HL-60 (cell line): ENCODE results near the gene ACRBP.
A peak's percentile ranks its signal among the peaks of the same experiment; 100 is the strongest.

Experiments used
- DNase-seq, 2 experiments: peaks; one replicate each; pipeline ENCODE4 v3.0.0-alpha.2; 2010 to 2020; ENCODE audit warnings: low read depth in 1 of 2, low spot score in 1 of 2
- H3K27ac ChIP-seq: fragments of 250-450 bp; sonication (Bioruptor Pico); replicated peaks from 2 replicates; pipeline ENCODE4 v1.5.1; 2020; ENCODE audit warnings: mild to moderate bottlenecking, moderate library complexity
- H3K27me3 ChIP-seq: fragments of 250-450 bp; sonication (Bioruptor Pico); 2 replicates; pipeline ENCODE4 v1.5.1; 2021; ENCODE audit warnings: mild to moderate bottlenecking, moderate library complexity; ENCODE audit not compliant: insufficient read depth, poor library complexity, severe bottlenecking
- H3K4me3 ChIP-seq: replicated peaks from 2 replicates; pipeline ENCODE4 v1.5.1; 2011; ENCODE audit warnings: mild to moderate bottlenecking, control low read depth, low read length; ENCODE audit not compliant: insufficient read depth
- GABPA ChIP-seq: IDR thresholded peaks from 2 replicates; pipeline ENCODE4 v1.6.1; 2012; ENCODE audit warnings: low read depth
- POLR2AphosphoS5 ChIP-seq: IDR thresholded peaks from 2 replicates; pipeline ENCODE4 v1.6.1; 2012; ENCODE audit warnings: low read depth
- SPI1 ChIP-seq: IDR thresholded peaks from 2 replicates; pipeline ENCODE4 v1.6.1; 2012; ENCODE audit warnings: low read depth, mild to moderate bottlenecking, borderline replicate concordance
- TF ChIP-seq, protein P1 (sequence below): IDR thresholded peaks from one replicate; pipeline ENCODE4 v1.5.1; 2011; ENCODE audit warnings: low read length, control low read depth, inconsistent platforms; ENCODE audit not compliant: insufficient read depth
- TF ChIP-seq, protein P2 (sequence below): IDR thresholded peaks from 2 replicates; pipeline ENCODE4 v1.6.1; 2012; ENCODE audit warnings: low read depth; ENCODE audit not compliant: insufficient replicate concordance

The ACRBP gene

GRCh38 chr12:6614513-6615172, 32.6 kb downstream of the ACRBP start:
- Histone ChIP-seq H3K27ac (peak overlapping the region; percentile 75), H3K4me3 (no peak overlapping the region), H3K27me3 (no peaks in the 10 kb centered on the region)
- no peak for DNase-seq
- TF ChIP-seq, protein P1, sequence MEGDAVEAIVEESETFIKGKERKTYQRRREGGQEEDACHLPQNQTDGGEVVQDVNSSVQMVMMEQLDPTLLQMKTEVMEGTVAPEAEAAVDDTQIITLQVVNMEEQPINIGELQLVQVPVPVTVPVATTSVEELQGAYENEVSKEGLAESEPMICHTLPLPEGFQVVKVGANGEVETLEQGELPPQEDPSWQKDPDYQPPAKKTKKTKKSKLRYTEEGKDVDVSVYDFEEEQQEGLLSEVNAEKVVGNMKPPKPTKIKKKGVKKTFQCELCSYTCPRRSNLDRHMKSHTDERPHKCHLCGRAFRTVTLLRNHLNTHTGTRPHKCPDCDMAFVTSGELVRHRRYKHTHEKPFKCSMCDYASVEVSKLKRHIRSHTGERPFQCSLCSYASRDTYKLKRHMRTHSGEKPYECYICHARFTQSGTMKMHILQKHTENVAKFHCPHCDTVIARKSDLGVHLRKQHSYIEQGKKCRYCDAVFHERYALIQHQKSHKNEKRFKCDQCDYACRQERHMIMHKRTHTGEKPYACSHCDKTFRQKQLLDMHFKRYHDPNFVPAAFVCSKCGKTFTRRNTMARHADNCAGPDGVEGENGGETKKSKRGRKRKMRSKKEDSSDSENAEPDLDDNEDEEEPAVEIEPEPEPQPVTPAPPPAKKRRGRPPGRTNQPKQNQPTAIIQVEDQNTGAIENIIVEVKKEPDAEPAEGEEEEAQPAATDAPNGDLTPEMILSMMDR = no peak
- no peak for TF ChIP-seq GABPA
- no peak for TF ChIP-seq POLR2AphosphoS5
- no peak for TF ChIP-seq SPI1
- TF ChIP-seq, protein P2, sequence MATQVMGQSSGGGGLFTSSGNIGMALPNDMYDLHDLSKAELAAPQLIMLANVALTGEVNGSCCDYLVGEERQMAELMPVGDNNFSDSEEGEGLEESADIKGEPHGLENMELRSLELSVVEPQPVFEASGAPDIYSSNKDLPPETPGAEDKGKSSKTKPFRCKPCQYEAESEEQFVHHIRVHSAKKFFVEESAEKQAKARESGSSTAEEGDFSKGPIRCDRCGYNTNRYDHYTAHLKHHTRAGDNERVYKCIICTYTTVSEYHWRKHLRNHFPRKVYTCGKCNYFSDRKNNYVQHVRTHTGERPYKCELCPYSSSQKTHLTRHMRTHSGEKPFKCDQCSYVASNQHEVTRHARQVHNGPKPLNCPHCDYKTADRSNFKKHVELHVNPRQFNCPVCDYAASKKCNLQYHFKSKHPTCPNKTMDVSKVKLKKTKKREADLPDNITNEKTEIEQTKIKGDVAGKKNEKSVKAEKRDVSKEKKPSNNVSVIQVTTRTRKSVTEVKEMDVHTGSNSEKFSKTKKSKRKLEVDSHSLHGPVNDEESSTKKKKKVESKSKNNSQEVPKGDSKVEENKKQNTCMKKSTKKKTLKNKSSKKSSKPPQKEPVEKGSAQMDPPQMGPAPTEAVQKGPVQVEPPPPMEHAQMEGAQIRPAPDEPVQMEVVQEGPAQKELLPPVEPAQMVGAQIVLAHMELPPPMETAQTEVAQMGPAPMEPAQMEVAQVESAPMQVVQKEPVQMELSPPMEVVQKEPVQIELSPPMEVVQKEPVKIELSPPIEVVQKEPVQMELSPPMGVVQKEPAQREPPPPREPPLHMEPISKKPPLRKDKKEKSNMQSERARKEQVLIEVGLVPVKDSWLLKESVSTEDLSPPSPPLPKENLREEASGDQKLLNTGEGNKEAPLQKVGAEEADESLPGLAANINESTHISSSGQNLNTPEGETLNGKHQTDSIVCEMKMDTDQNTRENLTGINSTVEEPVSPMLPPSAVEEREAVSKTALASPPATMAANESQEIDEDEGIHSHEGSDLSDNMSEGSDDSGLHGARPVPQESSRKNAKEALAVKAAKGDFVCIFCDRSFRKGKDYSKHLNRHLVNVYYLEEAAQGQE = no peak

DNA sequence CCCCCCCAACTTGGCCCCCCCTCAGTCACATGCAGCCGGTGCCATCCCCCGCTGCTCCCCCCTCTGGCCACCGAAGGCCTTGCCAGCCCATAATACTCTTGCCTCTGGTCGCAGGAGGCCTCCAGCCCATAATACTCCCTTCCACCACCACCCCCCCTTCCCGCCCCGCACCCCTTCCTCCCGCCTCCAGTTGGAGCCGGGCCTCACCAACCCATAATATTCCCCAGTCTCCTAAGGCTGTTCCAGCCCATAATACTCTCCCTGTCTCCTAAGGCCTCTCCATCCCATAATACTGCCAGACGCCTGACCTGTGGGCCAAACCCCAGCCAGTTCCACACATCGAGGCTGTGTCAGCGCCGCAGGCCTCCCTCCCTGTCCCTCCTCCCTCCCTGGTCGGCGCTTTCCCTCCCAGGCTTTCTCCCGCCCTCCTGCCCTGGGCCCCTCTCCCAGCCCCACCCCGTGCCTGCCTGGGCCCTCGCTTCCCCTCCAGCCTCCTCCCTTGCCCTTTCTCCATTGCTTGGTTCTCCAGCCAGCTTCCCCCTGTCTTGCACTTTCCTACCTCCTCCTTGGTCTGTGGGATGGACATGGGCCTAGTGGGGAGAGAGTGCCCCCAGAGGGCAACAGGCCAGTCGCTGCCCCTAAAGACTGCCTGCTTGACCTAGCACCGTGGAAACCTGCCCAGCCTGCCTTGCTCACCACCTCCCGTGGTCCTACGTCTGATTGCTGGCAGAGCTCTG, 33.3 kb downstream of the ACRBP start:
- Histone ChIP-seq H3K27ac (peak overlapping the region; percentile 75), H3K4me3 (no peak overlapping the region), H3K27me3 (no peaks in the 10 kb centered on the region)
- TF ChIP-seq POLR2AphosphoS5 = peak; percentile 51; the same call in 1 of the 2 replicates
- no peak for TF ChIP-seq GABPA
- peak; percentile 97 to 99 for DNase-seq

DNA sequence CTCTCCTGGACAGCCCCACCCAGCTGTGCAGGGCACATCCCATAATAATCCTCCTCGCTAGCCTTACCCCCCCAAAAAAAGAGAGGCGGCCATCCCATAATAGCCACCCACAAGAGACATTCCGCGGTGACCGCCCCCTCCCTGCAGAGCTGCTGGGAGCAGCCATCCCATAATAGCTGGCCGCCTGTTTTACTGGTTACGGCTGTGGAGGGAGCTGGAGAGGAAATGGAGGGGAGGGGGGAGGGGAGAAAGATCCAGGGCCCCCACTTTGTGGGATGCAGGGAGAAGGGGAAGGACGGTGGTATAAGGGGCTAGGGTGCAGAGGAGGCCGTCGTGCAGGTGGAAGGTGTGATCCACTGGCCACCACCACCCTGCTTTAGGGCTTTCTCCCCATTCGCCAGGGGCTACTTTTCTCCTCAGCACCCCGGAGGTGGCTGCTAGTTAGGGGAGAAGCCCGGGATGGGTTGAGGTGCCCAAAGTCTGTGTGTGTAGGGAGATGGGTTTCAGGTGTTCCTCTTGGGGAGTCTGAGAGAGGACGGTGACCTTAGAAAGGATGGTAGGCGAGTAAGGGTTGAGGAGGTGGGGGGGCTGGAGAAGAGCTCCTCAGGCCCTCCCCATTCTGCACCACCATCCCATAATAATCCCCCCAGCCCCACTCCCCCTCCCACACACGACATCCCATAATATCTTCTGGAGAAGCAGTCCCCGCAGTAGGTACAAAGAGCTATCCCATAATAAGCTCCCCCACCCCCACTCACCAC, 34.0 kb downstream of the ACRBP start:
- H3K4me3 ChIP-seq = peak overlapping the region; percentile 13; the same call in 1 of the 2 replicates
- H3K27me3 ChIP-seq = no peaks in the 10 kb centered on the region
- DNase-seq = peak; percentile 93 to 95

GRCh38 chr12:6612652-6613014, 34.6 kb downstream of the ACRBP start:
- Histone ChIP-seq H3K27me3 (no peaks in the 10 kb centered on the region), H3K4me3 (no peak overlapping the region), H3K27ac (peak overlapping the region; percentile 97)
- no peak for DNase-seq
- TF ChIP-seq GABPA (no peak), POLR2AphosphoS5 (no peak), SPI1 (no peak)
- TF ChIP-seq, protein P1 = no peak
- TF ChIP-seq, protein P2 = no peak

More for the DNA sequence above, 34.0 kb downstream of the ACRBP start:
- TF ChIP-seq SPI1 = peak; percentile 33; the same call in 1 of the 2 replicates
- TF ChIP-seq, protein P1 = no peak
- H3K27ac ChIP-seq = peak overlapping the region; percentile 97
